Activated CD8-positive, alpha-beta memory T cell treated with anti-CD3 and anti-CD28 coated beads, Interleukin-2, amount 50 U/mL, for 4 hours (primary cell): ENCODE measurements around the gene ITGA5.
A peak's percentile ranks its signal among the peaks of the same experiment; 100 is the strongest.

Experiments
- DNase-seq: peaks from one replicate; pipeline ENCODE4 v3.0.0-alpha.2; 2020

Gene ITGA5

GRCh38 chr12:54409267-54409666, 9.8 kb downstream of the ITGA5 start:
- no peak for DNase-seq

- no peak for DNase-seq
These were observed 11.7 kb downstream of the ITGA5 start for GRCh38 chr12:54407183-54407905.

- no peak for DNase-seq
These were observed 13.5 kb downstream of the ITGA5 start for GRCh38 chr12:54405573-54405972.

- no peak for DNase-seq
These were observed 14.0 kb downstream of the ITGA5 start for GRCh38 chr12:54405106-54405505.

- peak; percentile 66 for DNase-seq
These were observed 14.7 kb downstream of the ITGA5 start for GRCh38 chr12:54404061-54405004.

- no peak for DNase-seq
These were observed 17.9 kb downstream of the ITGA5 start for GRCh38 chr12:54401119-54401518.

- peak; percentile 90 for DNase-seq
These were observed 19.9 kb downstream of the ITGA5 start for GRCh38 chr12:54398995-54399793.

- no peak for DNase-seq
These were observed 20.8 kb downstream of the ITGA5 start for GRCh38 chr12:54398218-54398617.

- DNase-seq, result no peak
These were observed 21.9 kb downstream of the ITGA5 start for GRCh38 chr12:54397157-54397556.

- no peak for DNase-seq
These were observed 23.5 kb downstream of the ITGA5 start for GRCh38 chr12:54395545-54395944.

GRCh38 chr12:54394986-54395385, 24.1 kb downstream of the ITGA5 start:
- DNase-seq, result no peak

- DNase-seq, result no peak
These were observed 24.8 kb downstream of the ITGA5 start for GRCh38 chr12:54394281-54394719.

GRCh38 chr12:54393743-54394142, 25.3 kb downstream of the ITGA5 start:
- DNase-seq, result no peak

- DNase-seq, result no peak
These were observed 25.9 kb downstream of the ITGA5 start for GRCh38 chr12:54393207-54393609.

GRCh38 chr12:54392485-54393206, 26.4 kb downstream of the ITGA5 start:
- DNase-seq, result no peak

GRCh38 chr12:54390668-54391551, 28.2 kb downstream of the ITGA5 start:
- peak; percentile 74 for DNase-seq

- no peak for DNase-seq
These were observed 28.8 kb downstream of the ITGA5 start for GRCh38 chr12:54390176-54390667.

- no peak for DNase-seq
These were observed 29.4 kb downstream of the ITGA5 start for GRCh38 chr12:54389607-54390175.

- no peak for DNase-seq
These were observed 29.9 kb downstream of the ITGA5 start for GRCh38 chr12:54389134-54389508.

GRCh38 chr12:54388237-54389133, 30.6 kb downstream of the ITGA5 start:
- DNase-seq, result no peak
